ENCODE data around the gene CSRP2. TPM values are rescaled to one million over a fixed set of nuclear protein-coding genes. Genes with fewer than 3 reads are reported as not detected.

Gene CSRP2
- polyA plus RNA-seq, 1 donor (not counting 4 experiments of a cell fraction or from before 2014, with no cell fraction given): 74.9 TPM

DNA sequence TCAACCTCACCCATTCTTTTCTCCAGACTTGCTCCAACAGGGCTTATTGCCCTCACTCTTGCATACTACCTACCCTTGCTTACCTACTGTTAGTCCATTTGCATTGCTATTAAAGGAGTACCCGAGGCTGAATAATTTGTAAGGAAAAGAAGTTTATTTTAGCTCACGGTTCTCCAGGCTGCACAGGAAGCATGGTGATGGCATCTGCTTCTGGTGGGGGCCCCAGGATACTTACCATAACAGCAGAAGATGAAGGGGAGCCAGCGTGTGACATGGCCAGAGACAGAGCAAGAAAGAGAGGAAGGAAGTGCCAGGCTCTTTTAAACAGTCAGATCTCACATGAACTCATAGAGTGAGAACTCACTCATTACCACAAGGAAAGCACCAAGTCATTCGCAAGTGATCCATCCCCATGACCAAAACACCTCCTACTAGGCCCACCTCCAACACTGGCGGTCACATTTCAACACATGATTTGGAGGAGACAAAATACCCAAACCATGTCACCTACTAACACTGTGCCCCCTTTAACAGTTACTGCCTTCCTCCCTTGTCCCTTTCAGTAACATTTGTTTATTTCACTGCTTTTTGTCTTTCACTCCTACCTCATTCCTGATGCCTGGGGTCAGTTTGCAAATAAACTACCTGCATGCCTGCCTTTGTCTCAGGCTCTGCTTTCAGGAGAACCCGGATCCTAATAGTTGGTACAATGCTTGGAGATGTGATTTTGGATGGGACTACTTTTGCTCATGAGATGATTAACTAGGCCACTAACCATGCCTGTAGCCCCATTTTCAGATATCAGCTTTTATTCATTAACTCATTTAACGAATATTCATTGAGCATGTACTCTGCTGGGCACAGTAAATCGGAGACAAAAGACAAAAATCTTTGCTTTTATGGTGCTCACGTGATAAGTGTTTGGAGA lies 41.6 kb upstream of the CSRP2 start:
- Histone ChIP-seq H3K9ac (ENCODE audit: control insufficient read depth, extremely low read depth, insufficient read depth, low read length) (no peak overlapping the region), H3K27ac (ENCODE audit: control insufficient read depth, insufficient read depth, low read length) (no peak overlapping the region), H3K9me3 (ENCODE audit: control insufficient read depth, low read depth, low read length) (no peaks in the 10 kb centered on the region), H3K36me3 (ENCODE audit: control insufficient read depth in 2 of 2, extremely low read depth in 1 of 2, insufficient read depth in 2 of 2, low read length in 2 of 2) (no peaks in the 10 kb centered on the region), H3K4me2 (ENCODE audit: control insufficient read depth, extremely low read depth, insufficient read depth, low read depth, low read length) (no peak overlapping the region), H3K4me1 (ENCODE audit: control insufficient read depth, extremely low read depth, insufficient read depth, low read length) (no peaks in the 10 kb centered on the region), H4K20me1 (ENCODE audit: control insufficient read depth, extremely low read depth, insufficient read depth, low read length) (no peaks in the 10 kb centered on the region), H3K9me1 (ENCODE audit: control insufficient read depth, extremely low read depth, insufficient read depth, low read length) (no peaks in the 10 kb centered on the region), H2AFZ (ENCODE audit: control insufficient read depth, low read length) (no peak overlapping the region), H3K4me3 (ENCODE audit: control insufficient read depth in 2 of 3, extremely low read depth in 1 of 3, insufficient read depth in 2 of 3, low read depth in 1 of 3, low read length in 3 of 3) (no peak overlapping the region), H3K27me3 (ENCODE audit: control insufficient read depth, extremely low read depth, insufficient read depth, low read length) (no peaks in the 10 kb centered on the region), H3K79me2 (ENCODE audit: control insufficient read depth, insufficient read depth, low read length) (no peaks in the 10 kb centered on the region)
- TF ChIP-seq EZH2 (IDR thresholded peaks at IDR 0.05; ENCODE audit: low read length): no peak
- TF ChIP-seq, protein P1, sequence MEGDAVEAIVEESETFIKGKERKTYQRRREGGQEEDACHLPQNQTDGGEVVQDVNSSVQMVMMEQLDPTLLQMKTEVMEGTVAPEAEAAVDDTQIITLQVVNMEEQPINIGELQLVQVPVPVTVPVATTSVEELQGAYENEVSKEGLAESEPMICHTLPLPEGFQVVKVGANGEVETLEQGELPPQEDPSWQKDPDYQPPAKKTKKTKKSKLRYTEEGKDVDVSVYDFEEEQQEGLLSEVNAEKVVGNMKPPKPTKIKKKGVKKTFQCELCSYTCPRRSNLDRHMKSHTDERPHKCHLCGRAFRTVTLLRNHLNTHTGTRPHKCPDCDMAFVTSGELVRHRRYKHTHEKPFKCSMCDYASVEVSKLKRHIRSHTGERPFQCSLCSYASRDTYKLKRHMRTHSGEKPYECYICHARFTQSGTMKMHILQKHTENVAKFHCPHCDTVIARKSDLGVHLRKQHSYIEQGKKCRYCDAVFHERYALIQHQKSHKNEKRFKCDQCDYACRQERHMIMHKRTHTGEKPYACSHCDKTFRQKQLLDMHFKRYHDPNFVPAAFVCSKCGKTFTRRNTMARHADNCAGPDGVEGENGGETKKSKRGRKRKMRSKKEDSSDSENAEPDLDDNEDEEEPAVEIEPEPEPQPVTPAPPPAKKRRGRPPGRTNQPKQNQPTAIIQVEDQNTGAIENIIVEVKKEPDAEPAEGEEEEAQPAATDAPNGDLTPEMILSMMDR (optimal IDR thresholded peaks at IDR 0.05 in 1 of 3, IDR thresholded peaks at IDR 0.05 in 1 of 3, conservative IDR thresholded peaks at IDR 0.05 in 1 of 3; ENCODE audit: extremely low read depth in 1 of 3, insufficient read depth in 2 of 3, low read length in 3 of 3): no peak
- dilution Hi-C loops (cut with MboI; ENCODE audit: extremely low pct_ligation_motif_present, low sequenced_read_pairs): no loop called here
- FAIRE-seq (no peak), DNase-seq (ENCODE audit: low read depth, low spot score) (no peak)

DNA sequence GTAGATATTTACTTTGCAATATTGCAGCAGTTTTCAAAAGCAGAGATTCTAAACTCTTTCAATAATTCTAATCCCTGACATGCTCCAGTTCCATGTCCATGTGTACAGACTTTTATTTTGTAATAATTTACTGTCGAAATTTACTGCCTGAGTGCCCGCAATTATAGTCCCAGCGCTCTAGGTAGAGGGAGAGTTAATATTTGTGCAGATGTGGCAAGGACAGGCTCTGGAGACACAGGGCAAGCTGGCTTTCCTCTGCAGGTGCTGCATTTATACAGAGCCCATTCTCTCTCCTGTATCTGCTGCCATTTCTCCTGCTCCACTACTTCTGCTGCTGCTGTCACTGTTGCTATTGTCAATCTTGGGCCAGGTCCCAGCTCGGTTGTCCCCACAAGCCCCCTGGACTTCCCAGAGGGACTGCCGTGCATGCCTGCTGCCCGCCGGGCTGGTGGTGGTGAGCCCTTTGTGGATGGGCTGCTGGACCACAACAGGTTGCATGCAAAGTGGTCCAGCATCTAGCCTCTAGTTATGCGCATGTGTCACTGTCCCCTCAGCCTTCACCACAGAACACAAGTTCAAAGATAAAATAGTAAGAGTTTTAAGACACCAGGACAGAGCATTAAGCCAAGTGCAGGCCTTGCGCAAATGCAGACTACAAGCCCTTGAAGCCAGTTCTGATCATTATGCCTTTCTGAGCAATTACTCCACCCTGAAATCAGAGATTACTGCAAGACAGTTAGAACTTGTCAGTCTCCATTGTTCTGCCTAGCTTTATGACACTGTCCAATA lies 40.8 kb upstream of the CSRP2 start:
- no peaks in the 10 kb centered on the region for H3K79me2 ChIP-seq (ENCODE audit: control insufficient read depth, insufficient read depth, low read length)
- no peaks in the 10 kb centered on the region for H3K27me3 ChIP-seq (ENCODE audit: control insufficient read depth, extremely low read depth, insufficient read depth, low read length)
- H2AFZ ChIP-seq (ENCODE audit: control insufficient read depth, low read length): no peak overlapping the region
- no peak overlapping the region for H3K4me2 ChIP-seq (ENCODE audit: control insufficient read depth, extremely low read depth, insufficient read depth, low read depth, low read length)
- DNase-seq (ENCODE audit: low read depth, low spot score): no peak
- H3K9ac ChIP-seq (ENCODE audit: control insufficient read depth, extremely low read depth, insufficient read depth, low read length): no peak overlapping the region
- no peaks in the 10 kb centered on the region for H3K9me3 ChIP-seq (ENCODE audit: control insufficient read depth, low read depth, low read length)
- dilution Hi-C loops (cut with MboI; ENCODE audit: extremely low pct_ligation_motif_present, low sequenced_read_pairs): no loop called here
- H3K27ac ChIP-seq (ENCODE audit: control insufficient read depth, insufficient read depth, low read length): no peak overlapping the region
- no peaks in the 10 kb centered on the region for H4K20me1 ChIP-seq (ENCODE audit: control insufficient read depth, extremely low read depth, insufficient read depth, low read length)
- H3K4me3 ChIP-seq (ENCODE audit: control insufficient read depth in 2 of 3, extremely low read depth in 1 of 3, insufficient read depth in 2 of 3, low read depth in 1 of 3, low read length in 3 of 3): no peak overlapping the region
- no peaks in the 10 kb centered on the region for H3K9me1 ChIP-seq (ENCODE audit: control insufficient read depth, extremely low read depth, insufficient read depth, low read length)
- no peak for FAIRE-seq
- no peaks in the 10 kb centered on the region for H3K4me1 ChIP-seq (ENCODE audit: control insufficient read depth, extremely low read depth, insufficient read depth, low read length)
- TF ChIP-seq EZH2 (IDR thresholded peaks at IDR 0.05; ENCODE audit: low read length): no peak
- TF ChIP-seq, protein P1 (optimal IDR thresholded peaks at IDR 0.05 in 1 of 3, IDR thresholded peaks at IDR 0.05 in 1 of 3, conservative IDR thresholded peaks at IDR 0.05 in 1 of 3; ENCODE audit: extremely low read depth in 1 of 3, insufficient read depth in 2 of 3, low read length in 3 of 3): no peak
- no peaks in the 10 kb centered on the region for H3K36me3 ChIP-seq (ENCODE audit: control insufficient read depth in 2 of 2, extremely low read depth in 1 of 2, insufficient read depth in 2 of 2, low read length in 2 of 2)

Data from keratinocyte (primary cell).